GM12873 (cell line): ENCODE data around the gene KRIT1.

Experiments used
- TF ChIP-seq, protein P1 (sequence below): IDR thresholded peaks from 2 replicates; pipeline ENCODE4 v1.5.1; 2012; ENCODE audit warnings: low read depth, mild to moderate bottlenecking, moderate library complexity, low read length, control low read depth; ENCODE audit not compliant: insufficient read depth; ENCODE audit errors: missing control alignments

The KRIT1 gene

DNA sequence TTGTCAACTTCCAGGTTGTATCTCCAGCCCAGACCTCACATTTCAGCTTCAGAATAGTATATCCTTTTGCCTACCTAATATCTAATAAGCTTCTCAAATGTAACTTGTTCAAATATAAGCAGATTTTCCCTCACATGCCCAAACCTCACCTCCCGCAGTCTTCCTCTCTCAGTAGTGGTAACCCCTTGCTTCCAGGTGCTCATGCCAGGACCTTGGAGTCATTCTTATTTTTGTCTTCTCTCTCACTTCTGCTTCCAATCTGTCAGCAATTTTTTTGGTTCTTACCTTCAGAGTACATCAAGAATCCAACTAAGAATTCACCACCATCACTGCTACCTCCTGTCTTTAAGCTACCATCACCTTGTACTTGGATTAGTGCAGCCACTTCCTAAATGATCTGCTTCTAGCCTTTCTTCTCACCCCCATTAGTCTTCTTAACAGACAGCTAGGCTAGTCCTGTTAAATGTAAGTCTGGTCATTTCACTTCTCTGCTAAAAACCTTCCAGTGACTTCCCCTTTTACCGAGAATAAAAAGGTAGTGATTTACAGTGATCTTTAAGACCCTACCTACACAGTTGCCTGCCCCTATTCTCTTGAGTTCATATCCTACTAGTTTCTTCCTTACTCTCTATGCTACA lies 14.0 kb upstream of the KRIT1 start:
- TF ChIP-seq, protein P1, sequence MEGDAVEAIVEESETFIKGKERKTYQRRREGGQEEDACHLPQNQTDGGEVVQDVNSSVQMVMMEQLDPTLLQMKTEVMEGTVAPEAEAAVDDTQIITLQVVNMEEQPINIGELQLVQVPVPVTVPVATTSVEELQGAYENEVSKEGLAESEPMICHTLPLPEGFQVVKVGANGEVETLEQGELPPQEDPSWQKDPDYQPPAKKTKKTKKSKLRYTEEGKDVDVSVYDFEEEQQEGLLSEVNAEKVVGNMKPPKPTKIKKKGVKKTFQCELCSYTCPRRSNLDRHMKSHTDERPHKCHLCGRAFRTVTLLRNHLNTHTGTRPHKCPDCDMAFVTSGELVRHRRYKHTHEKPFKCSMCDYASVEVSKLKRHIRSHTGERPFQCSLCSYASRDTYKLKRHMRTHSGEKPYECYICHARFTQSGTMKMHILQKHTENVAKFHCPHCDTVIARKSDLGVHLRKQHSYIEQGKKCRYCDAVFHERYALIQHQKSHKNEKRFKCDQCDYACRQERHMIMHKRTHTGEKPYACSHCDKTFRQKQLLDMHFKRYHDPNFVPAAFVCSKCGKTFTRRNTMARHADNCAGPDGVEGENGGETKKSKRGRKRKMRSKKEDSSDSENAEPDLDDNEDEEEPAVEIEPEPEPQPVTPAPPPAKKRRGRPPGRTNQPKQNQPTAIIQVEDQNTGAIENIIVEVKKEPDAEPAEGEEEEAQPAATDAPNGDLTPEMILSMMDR = no peak

DNA sequence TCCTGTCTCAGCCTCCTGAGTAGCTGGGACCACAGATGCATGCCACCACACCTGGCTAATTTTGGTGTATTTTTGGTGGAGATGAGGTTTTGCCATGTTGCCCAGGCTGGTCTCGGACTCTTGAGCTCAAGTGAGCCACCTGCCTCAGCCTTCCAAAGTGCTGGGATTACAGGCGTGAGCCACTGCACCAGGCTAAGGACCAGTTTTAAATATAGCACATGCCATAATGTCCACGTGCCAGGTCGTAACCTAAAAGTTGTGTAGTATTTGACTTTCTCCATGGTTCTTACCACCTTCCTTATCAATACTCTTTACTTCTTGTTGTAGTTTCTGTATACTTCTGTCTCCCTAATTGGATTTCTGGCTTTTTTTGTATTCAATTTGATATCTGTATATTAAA lies 13.3 kb upstream of the KRIT1 start:
- TF ChIP-seq, protein P1 = no peak

DNA sequence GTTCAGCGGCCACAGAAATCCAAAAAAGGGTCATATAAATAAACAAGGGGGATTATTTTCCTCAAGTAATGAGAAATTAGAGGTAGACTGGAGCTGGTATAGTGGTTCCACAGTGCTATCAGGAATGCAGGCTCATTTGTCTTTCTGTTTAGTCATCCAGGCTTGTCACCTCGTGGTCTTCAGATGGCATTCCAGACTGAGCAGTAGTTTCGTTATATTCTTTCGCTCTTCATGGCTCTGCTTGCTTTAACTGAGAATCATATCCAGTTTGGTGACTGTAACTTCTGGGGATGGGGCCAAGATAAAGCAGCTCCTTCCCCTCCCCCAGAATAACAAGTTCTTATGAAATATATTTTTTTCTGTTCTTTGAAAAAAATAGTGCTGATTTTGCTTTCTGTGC lies 9.6 kb upstream of the KRIT1 start:
- TF ChIP-seq, protein P1 = no peak

DNA sequence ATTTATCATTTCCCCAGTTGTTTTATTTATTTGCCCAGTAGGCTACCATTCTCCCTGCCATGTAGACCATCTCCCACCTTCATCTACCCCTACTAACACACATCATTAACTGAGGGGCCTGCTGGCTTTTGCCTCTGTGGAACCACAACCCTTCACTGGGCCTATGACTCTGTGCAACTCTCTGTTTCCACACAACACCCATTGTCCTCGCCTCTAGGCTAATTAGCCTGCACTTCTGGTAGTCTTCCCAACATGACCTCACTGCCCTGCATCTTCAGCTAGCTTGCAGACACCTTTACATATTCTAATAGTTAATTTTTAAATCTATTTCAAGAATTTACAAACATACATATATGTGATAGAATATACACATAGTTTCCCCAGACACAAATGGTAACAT lies 7.5 kb upstream of the KRIT1 start:
- TF ChIP-seq, protein P1 = no peak

DNA sequence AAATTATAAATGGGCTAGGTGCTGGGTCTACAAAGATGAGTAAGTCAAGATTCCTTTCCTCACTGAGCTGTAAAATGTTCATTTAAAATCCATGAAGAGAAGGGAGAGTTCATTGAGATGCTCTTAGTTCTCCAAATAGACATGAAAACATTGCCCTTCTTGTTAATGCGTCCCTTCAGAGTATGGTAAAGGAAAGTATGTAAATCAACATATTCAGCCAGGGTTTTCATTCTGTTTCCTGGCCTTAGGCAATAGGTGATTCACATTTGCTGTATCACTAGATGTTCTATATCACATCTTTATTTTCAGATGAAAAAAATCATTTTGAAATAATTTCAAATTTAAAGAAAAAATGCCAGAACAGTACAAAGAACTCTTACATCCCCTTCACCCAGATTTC lies 5.5 kb upstream of the KRIT1 start:
- TF ChIP-seq, protein P1 = no peak

DNA sequence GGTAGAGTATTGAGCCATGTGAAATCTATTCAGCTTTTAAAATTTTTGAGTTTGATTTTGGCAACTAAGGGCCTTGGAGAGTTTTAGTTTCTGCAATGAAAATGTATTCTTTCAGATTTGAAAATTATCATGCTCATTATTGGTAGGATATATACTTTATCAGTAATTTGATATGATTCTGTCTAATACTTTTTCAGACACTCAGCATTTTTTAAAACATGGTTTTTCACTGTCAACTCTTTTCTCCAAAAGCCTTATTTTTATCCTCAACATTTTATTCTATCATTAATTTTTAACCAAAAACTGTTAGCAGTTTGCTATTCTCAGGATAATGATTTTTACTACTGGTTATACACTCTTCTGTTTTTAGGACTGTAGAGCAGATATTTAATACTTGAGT lies 4.9 kb upstream of the KRIT1 start:
- TF ChIP-seq, protein P1 = no peak

DNA sequence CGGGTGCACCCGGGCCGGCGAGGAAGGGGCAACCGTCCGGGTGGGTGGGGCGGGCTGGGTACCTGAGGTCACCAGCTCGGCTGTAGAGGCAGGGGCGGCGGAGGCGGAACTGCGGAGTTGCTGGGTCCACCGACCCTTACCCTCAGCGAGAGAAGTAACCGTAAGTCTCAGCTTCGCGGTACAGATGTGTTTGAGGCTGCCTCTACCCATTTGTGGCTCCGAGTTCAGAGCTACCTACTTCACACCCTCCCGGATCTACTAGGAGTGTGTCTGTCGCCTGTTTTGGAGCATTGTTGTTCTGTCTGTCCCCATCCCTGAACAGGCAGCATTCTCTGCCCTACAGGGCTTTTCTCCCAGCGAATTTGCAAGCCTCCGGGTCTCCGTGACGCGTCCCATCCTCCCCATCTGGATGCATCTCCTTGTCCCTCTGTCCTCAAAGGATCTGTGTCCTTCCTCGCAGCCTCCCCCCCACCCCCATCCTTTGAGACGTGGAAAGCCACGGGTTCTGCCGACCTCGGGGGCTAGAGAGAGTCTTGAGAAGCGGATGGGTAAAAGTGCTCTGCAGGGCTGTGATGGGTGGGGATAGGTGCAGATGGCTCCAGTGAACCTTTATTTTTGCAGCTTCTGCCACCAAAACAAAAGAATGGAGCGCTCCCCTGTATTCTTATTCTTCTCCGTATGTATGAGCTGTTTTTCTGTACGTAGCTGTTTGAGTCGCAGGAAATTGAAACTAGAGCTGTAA lies 817 bp upstream of the KRIT1 start:
- TF ChIP-seq, protein P1 = no peak
